ENCODE results near the gene ZNHIT2.

DNA sequence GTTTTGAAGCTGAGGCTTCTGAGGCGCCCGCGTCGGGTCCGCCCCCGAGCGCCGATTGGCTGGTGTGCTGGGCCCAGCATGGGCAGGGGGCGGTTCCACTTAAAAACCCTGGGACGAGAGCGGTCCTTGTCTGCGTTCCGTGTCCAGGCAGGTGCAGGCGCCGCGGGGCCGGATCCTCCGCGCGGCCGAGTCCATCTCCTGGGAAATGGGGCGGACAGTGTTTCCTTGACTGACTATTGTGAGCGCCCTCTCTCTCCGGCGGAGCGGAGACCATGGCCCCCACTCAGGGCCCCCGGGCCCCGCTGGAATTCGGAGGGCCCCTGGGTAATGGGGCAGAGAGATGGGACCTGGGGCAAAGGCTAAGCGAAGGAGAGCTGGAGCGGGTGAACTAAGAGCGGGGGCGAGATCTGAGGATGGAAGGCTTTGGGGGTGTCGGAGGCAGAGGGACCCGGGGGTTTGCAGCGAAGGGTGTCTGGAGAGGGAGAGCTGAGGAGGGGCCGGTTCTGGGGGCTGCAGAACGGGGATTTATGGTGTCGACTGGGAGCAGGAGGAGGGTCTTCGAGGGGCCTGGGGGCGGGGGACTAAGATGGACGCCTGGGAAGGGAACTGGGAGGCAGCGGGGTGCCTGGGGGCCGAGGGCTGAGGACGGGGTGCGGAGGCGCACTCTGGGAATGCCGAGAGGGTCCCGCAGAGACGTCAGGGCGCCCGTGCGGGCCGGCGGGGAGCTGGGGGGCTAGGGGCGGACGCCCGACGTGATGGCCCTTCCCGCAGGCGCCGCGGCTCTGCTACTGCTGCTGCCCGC lies 5.6 kb downstream of the ZNHIT2 start, which contains the start of gene TM7SF2:
- TF ChIP-seq, protein P1, sequence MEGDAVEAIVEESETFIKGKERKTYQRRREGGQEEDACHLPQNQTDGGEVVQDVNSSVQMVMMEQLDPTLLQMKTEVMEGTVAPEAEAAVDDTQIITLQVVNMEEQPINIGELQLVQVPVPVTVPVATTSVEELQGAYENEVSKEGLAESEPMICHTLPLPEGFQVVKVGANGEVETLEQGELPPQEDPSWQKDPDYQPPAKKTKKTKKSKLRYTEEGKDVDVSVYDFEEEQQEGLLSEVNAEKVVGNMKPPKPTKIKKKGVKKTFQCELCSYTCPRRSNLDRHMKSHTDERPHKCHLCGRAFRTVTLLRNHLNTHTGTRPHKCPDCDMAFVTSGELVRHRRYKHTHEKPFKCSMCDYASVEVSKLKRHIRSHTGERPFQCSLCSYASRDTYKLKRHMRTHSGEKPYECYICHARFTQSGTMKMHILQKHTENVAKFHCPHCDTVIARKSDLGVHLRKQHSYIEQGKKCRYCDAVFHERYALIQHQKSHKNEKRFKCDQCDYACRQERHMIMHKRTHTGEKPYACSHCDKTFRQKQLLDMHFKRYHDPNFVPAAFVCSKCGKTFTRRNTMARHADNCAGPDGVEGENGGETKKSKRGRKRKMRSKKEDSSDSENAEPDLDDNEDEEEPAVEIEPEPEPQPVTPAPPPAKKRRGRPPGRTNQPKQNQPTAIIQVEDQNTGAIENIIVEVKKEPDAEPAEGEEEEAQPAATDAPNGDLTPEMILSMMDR (IDR thresholded peaks at IDR 0.05; ENCODE audit: low read depth, low read length, poor library complexity, severe bottlenecking), result no peak
- no peak for TF ChIP-seq EZH2phosphoT487 (IDR thresholded peaks at IDR 0.05; ENCODE audit: borderline replicate concordance, low read length)
